Lung (tissue), 12 donors: ENCODE results near the gene TRMT112. TPM values are rescaled to one million over a fixed set of nuclear protein-coding genes. Genes with fewer than 3 reads are reported as not detected.

ENCODE experiments used
- ATAC-seq: fragments of 200-7000 bp; cut with Tn5 transposase; one replicate; pipeline ENCODE4 v1.9.1; 2020; ENCODE audit warnings: moderate number of reproducible peaks; ENCODE audit not compliant: insufficient read depth, low FRiP score
- DNase-seq, 3 donors: peaks; one replicate each; pipeline ENCODE4 v3.0.0-alpha.2; 2013 to 2017
- H3K27ac ChIP-seq, 2 donors: one replicate each; pipeline ENCODE4 v1.5.1; 2013; ENCODE audit warnings: mild to moderate bottlenecking in 2 of 2, moderate library complexity in 2 of 2, control low read depth in 1 of 2, inconsistent platforms in 1 of 2, low read depth in 1 of 2, low read length in 1 of 2
- H3K27me3 ChIP-seq, 3 donors: one replicate each; pipeline ENCODE4 v1.5.1; 2013; ENCODE audit warnings: low read length in 2 of 3; ENCODE audit not compliant: control insufficient read depth in 3 of 3, insufficient read depth in 3 of 3
- H3K36me3 ChIP-seq, 4 donors: one replicate each; pipeline ENCODE4 v1.5.1; 2013; ENCODE audit warnings: low read length in 4 of 4, mild to moderate bottlenecking in 1 of 4, moderate library complexity in 1 of 4; ENCODE audit not compliant: control insufficient read depth in 4 of 4, insufficient read depth in 4 of 4
- H3K4me1 ChIP-seq, 5 donors: one replicate each; pipeline ENCODE4 v1.5.1; 2013; ENCODE audit warnings: low read length in 5 of 5, mild to moderate bottlenecking in 2 of 5, moderate library complexity in 1 of 5; ENCODE audit not compliant: control insufficient read depth in 5 of 5, insufficient read depth in 5 of 5
- H3K4me3 ChIP-seq: one replicate; pipeline ENCODE4 v1.5.1; 2013; ENCODE audit warnings: mild to moderate bottlenecking, control low read depth, moderate library complexity
- H3K9ac ChIP-seq, 2 donors: one replicate each; pipeline ENCODE4 v1.5.1; 2013; ENCODE audit warnings: low read length in 2 of 2, control low read depth in 1 of 2; ENCODE audit not compliant: insufficient read depth in 1 of 2
- H3K9me3 ChIP-seq, 4 donors: one replicate each; pipeline ENCODE4 v1.5.1; 2013; ENCODE audit warnings: low read length in 3 of 4, mild to moderate bottlenecking in 1 of 4, moderate library complexity in 1 of 4; ENCODE audit not compliant: control insufficient read depth in 4 of 4, insufficient read depth in 3 of 4
- CTCF ChIP-seq: IDR thresholded peaks from 2 replicates; pipeline ENCODE4 v1.5.1; 2012; ENCODE audit warnings: mild to moderate bottlenecking; ENCODE audit errors: control extremely low read depth, extremely low read depth
- WGBS, 2 donors: extraction: QIAGEN DNeasy Blood & Tissue Kit; methylation state at CpG; one replicate each; pipeline ENCODE4 v1.1.7; 2013; 5-methylcytosine and 5-hydroxymethylcytosine counted together
- polyA plus RNA-seq, 2 donors: library from polyadenylated mRNA; stranded (reverse); fragments of 200-250 nt; gene quantifications; one replicate each; pipeline ENCODE4 v1.2.1, GENCODE V29; 2013
- total RNA-seq, 2 donors: library from RNA; depleted of rRNA in 1 of 2; stranded (reverse); fragments of >200 nt in 1 of 2; gene quantifications; one replicate each; pipeline ENCODE4 v1.2.1, GENCODE V29; 2014 to 2021
- donor health status: control.
- donor health status: control.
- donor health status: Bipolar disorder and iron deficiency.
- donor health status: healthy.
- donor health status: DM: yes; HTN: yes; CAD: no.

Gene TRMT112
- total and polyA plus RNA-seq, 4 donors, result 154 to 484 (median 205) TPM

DNA sequence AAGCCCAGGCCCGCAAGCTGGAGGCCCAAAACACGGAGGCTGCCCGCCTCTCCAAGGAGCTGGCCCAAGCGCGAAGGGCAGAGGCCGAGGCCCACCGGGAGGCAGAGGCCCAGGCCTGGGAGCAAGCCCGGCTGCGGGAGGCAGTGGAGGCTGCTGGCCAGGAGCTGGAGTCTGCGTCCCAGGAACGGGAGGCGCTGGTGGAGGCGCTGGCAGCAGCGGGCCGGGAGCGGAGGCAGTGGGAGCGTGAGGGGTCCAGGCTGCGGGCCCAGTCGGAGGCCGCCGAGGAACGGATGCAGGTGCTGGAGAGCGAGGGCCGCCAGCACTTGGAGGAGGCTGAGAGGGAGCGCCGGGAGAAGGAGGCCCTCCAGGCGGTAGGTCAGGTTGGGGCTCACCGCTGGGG is 27.4 kb upstream of the TRMT112 start:
- DNase-seq, result no peak
- no peak for ATAC-seq
- H3K27me3 ChIP-seq, result peaks cover 0 to 13% (median 0%) of the 10 kb centered on the region in 3 donors
- H3K9ac ChIP-seq, result no peak overlapping the region
- peaks cover 0 to 4% (median 0%) of the 10 kb centered on the region in 4 donors for H3K36me3 ChIP-seq
- no peak for TF ChIP-seq CTCF
- no peak overlapping the region for H3K4me3 ChIP-seq
- H3K9me3 ChIP-seq, result no peaks in the 10 kb centered on the region
- 94 to 96% methylated on average over 28 of the region's 28 CpGs for WGBS, 2 donors
- peaks cover 0 to 17% (median 12%) of the 10 kb centered on the region in 5 donors for H3K4me1 ChIP-seq
- H3K27ac ChIP-seq, result no peak overlapping the region

- no peak for ATAC-seq
- no peaks in the 10 kb centered on the region for H3K9me3 ChIP-seq
- TF ChIP-seq CTCF, result no peak
- no peak overlapping the region for H3K27ac ChIP-seq
- no peak for DNase-seq
- 82 to 89% methylated on average over 18 of the region's 18 CpGs for WGBS, 2 donors
- no peak overlapping the region for H3K4me3 ChIP-seq
- peaks cover 0 to 13% (median 0%) of the 10 kb centered on the region in 3 donors for H3K27me3 ChIP-seq
- no peak overlapping the region for H3K9ac ChIP-seq
- peaks cover 0 to 17% (median 12%) of the 10 kb centered on the region in 5 donors for H3K4me1 ChIP-seq
- H3K36me3 ChIP-seq, result peaks cover 0 to 4% (median 0%) of the 10 kb centered on the region in 4 donors
These were observed 26.6 kb upstream of the TRMT112 start for GRCh38 chr11:64343767-64344559.

DNA sequence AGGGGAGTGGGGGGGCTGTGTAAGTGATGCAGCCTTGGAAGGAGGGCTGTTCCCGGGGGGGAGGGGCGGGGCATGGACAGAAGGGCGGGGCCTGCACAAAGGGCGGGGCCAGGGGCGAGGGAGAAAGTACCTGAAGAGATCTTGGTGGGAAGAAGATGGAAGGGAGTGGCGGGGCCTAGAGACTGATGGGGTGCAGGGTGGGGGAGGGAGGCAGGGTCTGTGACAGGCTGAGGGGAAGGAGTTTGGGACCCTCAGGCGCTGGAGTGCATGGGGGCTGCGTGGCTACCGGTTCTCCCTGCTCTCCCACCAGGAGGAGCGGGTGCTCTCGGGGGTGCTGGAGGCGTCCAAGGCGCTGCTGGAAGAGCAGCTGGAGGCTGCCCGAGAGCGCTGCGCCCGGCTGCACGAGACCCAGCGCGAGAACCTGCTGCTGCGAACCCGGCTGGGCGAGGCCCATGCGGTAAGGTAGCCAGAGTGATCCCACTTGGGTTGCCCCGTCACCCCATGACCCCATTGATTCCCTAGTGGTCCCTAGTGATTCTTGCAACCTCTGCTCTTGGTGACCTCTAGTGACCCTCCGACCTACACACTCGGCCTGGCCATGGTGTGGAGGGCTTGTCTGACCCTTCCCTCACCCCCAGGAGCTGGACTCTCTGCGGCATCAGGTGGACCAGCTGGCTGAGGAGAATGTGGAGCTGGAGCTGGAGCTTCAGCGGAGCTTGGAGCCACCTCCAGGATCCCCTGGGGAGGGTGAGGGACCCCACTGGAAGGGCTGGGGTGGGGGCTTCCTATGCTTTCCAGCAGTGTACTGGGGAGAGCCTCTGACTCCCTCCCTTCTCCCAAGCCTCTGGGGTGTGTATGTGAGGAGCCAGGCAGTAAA is 25.7 kb upstream of the TRMT112 start:
- no peak overlapping the region for H3K9ac ChIP-seq
- TF ChIP-seq CTCF, result no peak
- no peak for ATAC-seq

More for the DNA sequence above, 25.7 kb upstream of the TRMT112 start:
- no peak for DNase-seq
- Histone ChIP-seq H3K4me1 (peaks cover 0 to 12% (median 8%) of the 10 kb centered on the region in 5 donors), H3K4me3 (no peak overlapping the region), H3K9me3 (no peaks in the 10 kb centered on the region), H3K36me3 (peaks cover 0 to 4% (median 0%) of the 10 kb centered on the region in 4 donors), H3K27me3 (peaks cover 0 to 13% (median 0%) of the 10 kb centered on the region in 3 donors), H3K27ac (no peak overlapping the region)
- WGBS, 2 donors, result 62 to 75% methylated on average over 28 to 29 of the region's 29 CpGs
